T-helper 2 cell (primary cell): ENCODE results near the gene TSKU.
A peak's percentile ranks its signal among the peaks of the same experiment; 100 is the strongest.
"Not testable (repeated sequence)": the region's sequence is repeated elsewhere in the genome, so short reads cannot be mapped to it uniquely, and the experiment has no call there.

Experiments used
- DNase-seq, 5 experiments: peaks; one replicate each; pipeline versions ENCODE4 v3.0.0 to v3.0.0-alpha.2; 2012 to 2022

Gene TSKU

DNA sequence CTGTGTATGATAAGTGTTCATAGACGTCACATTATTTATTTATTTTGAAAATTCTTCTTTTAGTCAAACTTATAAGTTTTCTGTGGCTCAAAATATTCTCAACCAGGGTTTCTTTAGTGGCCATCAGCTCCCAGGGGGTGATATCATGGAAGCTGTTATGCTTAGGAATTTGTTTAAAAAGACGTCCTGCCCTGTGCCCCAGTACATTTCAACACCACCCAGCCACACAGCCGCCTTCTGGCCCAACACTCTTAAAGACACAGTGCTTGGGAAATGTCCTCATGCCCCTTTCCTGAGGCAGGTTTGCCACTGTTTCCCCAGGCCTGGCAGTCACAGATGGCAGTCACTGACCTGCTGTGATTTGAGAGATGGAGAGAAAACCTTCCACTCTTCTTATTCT, 19.9 kb downstream of the TSKU start:
- no peak for DNase-seq

DNA sequence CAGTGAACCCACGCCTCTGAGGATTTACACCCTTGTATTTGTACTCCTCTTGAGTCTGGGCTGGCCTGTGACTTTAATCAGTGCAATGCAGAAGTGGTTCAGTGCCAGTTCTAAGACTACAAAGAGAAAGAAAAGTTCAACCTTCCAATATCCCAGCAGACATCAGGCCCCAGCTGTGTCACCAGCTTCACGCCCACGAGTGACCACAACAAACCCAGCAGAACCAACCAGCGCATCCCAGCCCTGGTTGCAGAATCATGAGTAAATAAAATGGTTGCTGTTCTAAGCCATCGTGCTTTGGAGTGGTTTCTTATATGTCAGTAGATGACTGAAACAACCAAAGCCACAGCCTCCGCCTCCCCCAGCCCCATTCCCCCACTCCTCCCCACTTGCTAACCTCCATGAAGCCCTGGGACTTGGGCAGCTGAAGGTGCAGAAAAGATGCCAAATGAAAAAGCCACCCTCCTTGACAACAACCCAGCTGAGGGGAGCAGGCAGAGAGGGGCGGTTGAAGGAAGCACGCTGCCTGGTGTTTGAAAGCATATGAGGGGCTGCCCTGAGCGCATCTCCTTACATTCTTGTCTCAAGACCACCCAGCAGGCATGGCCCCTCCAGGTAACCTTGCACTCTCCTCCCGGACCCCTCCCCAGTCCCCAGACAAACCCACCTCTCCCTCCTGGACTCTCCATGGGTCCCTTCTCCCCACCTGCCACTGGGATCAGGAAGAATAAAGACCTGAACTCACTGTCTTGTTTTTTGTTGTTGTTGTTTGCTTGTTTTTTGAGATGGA, 20.9 kb downstream of the TSKU start:
- DNase-seq, result peak in 3 of 5 experiments; percentile 9 to 65 (median 63)

DNA sequence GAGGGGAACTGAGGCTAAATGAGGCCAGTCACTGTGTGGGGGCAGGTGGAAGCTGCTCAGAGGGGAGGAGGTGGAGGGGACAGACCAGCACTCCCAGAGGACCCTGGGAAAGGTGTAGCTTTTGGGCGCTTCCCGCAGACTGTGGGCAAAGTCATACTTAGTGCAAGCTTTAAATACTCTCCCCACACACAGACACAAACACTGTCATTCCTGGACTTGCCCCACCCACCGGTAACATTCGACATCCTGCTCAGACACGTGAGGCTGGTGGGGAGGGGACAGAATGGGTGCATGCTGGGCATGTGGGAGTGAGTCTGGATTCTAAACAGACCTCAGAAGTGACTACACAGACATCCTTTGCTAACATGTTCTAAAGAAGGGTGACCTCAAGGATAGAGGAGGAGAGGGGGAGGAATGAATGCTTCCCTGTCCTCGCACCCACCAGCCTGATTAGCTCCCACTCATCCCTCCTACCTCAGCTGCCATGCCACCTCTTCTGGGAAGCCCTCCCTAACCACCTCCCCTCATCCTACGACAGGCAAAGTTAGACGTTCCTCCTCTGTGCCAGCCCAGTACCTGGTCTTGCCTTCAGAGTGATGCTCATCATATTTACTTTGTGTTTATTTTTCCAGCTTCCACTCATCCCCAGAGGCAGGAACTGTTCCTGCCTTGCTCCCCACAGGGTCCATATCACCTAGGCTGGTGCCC, 22.2 kb downstream of the TSKU start:
- peak in 2 of 5 experiments; percentile 38 to 76 for DNase-seq

DNA sequence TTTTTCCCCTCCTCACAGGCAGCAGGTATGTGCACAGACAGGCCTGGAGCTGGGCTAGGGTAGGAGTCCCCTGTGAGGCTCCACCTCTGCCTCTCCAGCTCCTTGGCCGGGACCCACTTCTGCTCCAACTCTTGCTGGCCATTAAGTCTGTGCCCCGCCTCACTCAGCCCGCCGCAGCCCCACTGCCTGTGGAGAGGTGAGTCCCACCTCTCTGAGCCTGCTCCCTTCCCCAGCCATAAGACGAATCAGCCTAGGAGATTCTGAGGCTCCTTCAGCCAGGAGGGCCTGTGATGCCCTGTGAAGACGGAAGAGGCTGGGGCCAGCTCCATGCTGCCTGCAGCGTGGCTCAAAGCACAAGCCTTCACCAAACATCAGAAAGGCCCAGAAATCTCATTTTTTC, 23.0 kb downstream of the TSKU start:
- no peak for DNase-seq

DNA sequence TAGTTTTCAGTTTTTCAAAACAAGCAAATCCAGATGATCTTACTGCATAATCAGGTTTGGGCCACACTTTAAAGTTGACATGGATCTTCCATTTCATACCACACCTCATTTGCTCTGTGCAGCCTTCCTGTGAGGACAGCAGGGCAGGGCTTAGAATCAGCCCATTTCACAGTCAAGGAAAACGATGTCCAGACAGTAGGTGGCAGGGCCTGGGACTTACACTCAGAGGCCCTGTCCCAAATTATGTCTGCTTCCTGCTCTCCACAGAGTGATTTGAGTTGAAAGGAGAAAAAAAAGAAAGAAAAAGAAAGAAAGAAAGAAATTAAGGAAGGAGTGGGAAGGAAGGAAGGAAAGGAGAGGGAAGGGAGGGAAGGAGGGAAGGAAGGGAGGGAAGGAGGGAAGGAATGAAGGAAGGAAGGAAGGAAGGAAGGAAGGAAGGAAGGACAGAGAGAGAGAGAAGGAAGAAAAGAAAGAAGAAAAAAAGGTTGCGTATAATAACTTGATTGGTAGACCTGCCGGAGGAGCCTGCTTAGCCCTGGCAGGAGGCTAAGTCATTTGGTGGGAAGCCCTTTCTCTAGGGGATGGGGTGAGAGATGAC, 23.6 kb downstream of the TSKU start:
- no peak for DNase-seq

DNA sequence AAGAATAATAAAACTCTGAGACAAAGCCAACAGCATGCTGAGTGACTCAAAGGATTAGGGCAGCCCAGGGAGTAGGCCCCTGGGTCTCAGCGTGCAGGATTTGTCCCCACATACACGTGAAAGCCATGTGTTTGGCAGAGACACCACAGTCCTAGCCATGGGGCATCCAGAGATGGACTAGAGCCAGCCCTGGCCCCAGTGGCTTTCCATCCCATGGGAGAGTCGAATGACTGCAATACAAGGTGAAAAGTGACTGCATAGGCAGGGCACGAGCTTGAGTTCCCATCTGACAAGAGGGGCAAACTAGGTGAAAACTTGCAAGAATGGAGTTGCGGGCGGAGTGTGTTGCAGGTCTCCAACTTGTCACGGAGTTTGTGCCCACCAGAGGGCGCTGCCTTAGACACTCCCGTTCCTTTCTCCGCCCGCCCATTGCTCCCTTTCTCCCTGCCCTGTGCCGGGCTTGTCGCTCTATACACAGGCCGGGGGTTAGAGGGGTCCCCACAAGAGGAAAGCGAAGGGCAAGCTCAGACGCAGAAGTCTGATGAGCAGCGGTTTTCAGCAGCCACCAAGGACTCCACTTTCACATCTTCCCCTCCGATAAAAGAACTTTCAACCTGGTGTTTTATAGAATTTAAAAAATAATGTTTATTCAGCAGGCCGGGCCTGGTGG, 24.2 kb downstream of the TSKU start:
- DNase-seq, result peak in 4 of 5 experiments; percentile 34 to 66 (median 50)

DNA sequence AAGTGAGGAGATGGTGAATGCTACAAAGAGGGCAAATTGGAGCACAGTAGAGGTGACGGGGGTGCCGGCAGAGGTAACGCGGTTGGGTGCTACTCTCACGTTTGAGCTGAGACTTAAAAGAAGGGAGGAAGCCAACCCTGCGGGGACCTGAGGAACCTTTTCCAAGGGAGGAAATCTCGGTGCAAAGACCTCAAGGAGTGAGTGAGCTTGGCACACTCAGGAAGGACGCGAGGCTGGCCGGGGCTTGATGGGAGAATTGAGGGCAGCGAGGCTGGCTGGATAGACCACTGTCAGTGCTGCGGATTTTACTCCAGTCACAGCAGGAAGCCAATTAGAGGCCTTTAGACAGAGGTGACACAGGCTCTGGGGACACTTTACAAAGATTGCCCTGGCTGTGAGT, 25.0 kb downstream of the TSKU start:
- no peak for DNase-seq

DNA sequence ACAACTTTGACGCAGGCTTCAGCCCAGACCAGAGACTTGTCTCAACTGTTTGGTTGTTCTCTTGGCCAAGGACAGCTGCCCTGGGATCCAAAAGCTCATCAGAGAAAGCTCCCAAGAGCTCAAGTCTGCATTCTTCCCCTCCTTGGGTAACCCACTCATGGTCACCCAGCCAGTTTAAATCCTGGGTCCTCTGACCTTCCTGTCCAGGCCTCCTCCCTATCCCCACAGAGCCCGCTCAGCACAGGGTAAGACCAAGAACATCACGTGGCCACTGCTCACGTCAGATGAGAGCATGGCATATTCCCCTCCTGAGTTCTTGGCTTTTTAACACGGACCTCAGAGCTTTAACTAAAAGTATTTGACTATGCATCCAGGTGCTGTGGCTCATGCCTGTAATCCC, 25.8 kb downstream of the TSKU start:
- DNase-seq, result no peak

DNA sequence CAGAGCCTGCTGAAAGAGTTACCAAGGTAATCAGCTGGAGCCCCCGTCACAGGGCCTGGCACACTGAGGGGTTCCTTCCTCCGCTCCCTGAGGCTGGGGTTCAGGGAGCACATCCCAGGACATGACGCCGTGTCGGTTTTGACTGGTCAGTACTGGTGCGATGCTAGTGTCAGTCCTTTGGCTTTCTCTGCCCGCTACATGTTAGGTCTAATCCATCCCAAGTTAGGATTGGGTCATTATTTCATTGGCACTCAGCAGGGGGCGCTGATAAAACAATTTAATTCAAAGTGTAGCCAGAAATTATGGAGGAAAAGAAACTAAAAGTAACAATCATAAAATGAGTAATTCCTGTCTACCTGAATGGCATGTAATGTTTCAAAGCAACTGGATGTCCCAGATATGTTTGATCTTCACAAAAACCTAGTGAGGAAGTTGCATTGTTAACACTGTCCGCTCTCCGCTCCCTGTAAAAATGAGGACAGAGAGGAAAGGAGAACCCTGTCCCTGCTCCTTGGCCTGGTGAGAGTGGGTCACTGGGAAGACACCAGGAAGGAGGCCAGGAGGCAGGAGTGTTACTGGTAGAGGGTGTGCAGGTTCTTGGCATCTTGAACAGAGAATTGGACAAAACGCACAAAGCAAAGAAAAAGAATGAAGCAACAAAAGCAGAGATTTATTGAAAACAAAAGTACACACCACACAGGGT, 27.1 kb downstream of the TSKU start:
- peak in 2 of 5 experiments; percentile 13 to 60 for DNase-seq

DNA sequence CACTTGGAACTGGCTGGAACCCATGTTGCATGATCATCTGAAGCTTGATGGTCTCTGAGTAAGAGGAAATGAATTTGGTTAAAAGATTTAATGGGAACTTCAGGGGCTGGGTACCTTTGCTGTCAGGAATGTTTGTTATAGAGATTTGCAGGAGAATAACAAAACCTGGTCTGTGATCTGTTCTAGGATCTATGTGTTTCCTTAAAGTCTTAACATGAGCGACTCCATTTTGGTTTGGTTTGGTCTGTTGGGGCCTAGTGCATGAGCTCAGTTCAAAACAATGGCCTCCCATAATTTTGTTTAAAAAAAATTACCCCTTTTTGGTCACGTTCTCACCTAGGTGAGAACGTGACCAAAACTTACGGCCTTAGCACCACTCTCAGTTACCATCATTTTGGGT, 28.1 kb downstream of the TSKU start:
- no peak for DNase-seq

DNA sequence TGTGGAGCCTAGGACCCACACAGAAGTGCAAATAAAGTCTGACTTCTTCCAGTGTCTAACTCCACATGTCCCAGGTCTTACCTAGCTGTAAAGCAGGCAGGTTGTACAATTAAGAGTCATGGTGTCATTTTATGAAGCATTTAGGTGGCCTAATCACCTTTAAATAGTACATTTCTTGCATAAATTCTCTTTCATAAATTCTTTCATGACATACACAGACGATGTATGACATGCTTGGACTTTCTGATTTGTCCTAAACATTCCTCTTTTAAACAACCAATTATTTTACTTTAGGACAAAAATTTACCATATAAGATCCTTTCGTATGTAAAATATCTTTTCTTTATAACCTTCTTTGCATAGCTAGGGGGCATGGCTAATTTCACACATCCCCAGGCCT, 31.3 kb downstream of the TSKU start:
- no peak for DNase-seq

DNA sequence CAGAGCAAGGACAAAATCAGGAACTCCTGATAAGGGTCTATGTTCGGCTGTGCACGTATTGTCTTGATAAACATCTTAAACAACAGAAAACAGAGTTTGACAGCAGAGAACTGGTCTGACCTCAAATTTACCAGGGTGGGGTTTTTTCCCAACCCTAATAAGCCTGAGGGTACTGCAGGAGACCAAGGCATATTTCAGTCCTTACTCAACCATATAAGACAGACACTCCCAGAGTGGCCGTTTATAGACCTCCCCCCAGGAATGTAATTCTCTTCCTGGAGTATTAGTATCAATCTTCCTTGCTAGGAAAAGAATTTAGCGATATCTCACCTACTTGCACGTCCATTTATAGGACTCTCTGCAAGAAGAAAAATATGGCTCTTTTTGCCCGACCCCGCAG, 32.5 kb downstream of the TSKU start:
- DNase-seq, result not testable (repeated sequence)

DNA sequence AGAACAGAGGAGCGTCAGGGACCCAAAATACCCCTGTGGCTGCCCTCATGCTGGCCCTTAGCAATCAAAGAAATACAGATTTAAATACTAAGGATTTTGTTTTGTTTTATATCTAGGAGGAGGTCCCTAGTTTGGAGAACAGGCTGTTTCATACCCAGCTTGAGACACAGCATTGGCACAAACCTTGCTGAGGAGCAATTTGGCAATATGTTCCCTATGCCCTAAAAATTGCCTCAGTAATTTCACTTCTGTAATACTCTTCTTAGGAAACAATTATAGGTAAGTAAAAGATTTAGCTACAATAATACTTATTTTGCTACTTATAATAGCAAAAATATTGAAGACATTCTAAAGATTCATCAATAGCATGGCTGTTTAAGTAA, 37.0 kb downstream of the TSKU start:
- no peak for DNase-seq

DNA sequence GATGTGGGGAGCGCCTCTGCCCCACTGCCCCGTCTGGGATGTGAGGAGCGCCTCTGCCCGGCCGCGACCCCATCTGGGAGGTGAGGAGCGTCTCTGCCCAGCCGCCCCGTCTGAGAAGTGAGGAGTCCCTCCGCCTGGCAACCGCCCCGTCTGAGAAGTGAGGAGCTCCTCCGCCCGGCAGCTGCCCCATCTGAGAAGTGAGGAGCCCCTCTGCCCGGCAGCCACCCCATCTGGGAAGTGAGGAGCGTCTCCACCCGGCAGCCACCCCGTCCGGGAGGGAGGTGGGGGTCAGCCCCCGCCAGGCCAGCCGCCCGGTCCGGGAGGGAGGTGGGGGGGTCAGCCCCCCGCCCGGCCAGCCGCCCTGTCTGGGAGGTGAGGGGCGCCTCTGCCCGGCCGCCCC, 38.2 kb downstream of the TSKU start:
- not testable (repeated sequence) for DNase-seq

DNA sequence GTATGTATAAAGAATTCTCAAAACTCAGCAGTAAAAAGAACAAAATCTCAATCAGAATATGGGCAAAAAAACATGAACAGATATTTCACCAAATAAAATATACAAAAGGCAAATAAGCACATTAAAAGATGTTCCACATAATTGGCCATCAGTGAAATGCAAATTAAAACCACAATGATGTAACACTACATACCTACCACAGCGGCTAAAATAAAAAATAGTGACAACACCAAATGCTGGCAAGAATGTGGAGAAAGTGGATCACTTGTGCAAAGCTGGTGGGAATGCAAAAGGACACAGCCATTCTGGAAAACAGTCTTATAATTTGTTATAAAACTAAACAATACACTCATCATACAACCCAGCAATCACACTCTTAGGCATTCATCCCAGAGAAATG, 39.2 kb downstream of the TSKU start:
- DNase-seq, result no peak

DNA sequence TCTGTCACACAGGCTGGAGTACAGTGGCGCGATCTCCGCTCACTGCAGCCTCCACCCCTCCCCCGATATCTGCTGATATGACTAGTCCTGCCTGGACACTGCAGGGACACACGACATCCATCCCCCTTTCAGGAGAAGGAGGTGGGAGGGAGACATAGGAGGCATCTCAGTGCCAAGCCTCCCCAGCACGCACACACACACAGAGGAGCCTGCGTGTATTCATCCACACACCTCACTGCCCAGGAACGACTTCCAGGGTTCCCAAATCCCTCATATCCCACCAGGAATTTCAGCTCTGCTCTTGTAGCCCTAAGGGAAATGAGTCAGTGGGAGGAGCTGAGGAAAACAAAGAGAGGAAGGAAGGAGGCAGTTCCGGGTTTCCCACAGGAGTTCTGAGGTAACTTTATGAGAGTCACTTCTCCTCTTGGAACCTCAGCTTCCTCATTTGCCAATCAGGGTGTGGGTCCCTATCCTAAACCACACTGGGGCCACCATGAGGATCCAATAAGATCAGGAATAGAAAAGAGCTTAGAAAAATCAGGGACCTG, 40.4 kb downstream of the TSKU start:
- DNase-seq, result no peak

DNA sequence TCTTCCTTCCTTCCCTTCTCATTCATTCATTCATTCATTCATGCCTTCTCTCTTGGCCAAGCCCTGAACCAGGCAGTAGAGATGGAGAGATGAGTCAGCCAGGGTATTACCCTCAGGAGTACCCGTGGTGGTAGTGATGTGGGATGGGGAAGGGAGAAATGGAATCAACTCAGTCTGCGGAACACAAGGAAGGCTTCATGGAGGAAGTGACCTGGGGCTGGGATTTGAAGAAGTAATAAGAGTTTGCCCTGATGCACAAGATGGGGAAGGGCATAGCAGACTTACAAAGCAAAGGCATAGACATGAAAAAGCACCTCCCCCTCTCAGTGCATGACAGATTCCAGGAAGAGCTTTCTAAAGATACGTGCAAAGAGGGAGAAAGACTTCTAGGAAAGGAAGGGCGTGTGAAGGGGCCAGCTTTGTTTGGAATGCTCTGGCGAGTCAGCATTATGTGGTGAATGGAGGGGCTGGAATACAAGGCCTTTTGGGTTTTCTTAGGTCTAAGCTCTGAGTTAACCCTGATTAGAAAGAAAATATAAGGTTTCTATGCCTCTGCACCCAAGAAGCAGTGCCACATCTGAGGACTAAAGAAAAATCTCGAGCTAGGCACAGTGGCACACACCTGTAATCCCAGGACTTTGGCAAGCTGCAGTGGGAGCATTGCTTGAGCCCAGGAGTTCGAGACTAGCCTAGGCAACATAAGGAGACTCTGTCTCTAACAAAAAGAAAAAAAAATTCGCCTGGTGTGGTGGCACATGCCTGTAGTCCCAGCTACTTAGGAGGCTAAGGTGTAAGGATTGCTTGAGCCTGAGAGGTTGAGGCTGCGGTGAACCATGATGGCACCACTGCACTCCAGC, 41.2 kb downstream of the TSKU start:
- no peak for DNase-seq

DNA sequence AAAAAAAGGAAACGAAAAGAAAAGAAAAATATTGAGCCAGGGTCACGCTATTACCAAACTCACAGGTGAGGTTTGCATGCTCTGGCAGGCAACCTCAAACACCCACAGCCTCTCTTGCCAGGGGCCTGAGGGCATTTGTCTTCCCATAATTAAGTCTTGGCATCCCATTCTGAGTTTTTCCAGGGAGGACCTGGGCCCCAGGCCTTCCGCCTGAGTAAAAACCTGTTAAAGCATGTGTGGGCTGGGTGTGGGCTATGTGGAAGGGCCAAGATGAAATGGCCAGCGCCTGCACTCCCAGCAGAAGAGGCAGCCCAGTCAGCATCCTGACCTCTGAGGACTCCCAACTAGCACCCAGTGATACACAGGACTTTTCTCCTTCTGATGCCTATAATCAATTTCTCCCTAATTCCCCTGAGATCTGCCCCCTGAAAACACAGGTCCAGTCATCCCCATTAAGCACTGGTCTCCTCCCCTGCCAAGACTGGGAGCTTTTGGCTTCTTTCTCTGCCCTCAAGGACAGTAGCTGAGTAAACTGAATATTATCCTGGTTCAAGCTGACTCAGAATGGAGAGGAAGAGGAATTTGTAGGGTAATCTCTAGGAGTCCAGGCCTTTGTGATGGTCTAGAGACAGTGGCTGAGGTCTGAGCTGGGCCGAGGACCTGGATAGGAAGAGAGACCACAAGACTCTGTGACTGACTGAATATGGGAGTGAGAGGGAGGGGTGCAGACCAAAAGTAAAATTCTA, 42.0 kb downstream of the TSKU start:
- no peak for DNase-seq

DNA sequence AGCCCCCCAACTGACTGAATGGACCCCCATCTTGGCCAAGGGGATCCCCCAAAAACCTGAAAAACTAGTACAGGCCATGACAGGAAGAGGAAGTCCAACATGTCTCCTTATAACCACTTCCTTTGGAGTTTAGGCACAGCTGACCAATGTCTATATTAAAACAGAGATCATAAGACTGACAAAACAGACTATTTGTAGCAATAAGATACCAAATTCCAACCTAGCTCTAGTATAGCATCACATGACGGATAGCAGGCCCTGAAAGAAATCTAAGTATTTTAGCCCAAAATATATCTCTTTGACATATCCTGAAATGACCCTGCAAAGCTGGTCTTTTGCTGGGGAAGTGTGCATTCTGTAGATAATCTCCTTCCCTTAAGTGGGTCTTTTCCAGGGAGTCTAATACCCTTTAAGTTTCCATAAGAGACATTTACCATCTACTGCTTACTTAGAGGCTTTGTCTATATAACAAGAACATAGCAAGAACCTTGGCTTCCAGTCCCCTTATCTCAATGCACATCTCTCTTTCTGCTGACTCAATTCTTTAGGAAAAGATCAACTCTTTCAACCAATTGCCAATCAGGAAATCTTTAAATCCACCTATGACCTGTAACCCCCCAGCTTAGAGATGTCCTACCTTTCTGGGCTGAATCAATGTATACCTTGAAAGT, 42.7 kb downstream of the TSKU start:
- no peak for DNase-seq

DNA sequence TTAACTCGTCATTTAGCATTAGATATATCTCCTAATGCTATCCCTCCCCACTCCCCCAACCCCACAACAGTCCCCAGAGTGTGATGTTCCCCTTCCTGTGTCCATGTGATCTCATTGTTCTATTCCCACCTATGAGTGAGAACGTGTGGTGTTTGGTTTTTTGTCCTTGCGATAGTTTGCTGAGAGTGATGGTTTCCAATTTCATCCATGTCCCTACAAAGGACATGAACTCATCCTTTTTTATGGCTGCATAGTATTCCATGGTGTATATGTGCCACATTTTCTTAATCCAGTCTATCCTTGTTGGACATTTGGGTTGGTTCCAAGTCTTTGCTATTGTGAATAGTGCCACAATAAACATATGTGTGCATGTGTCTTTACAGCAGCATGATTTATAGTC, 43.4 kb downstream of the TSKU start:
- DNase-seq, result not testable (repeated sequence)
